SJSA1 (cell line): ENCODE measurements around the gene SCARB1. TPM values are rescaled to one million over a fixed set of nuclear protein-coding genes. Genes with fewer than 3 reads are reported as not detected.
A peak's percentile ranks its signal among the peaks of the same experiment; 100 is the strongest.

Experiments
- DNase-seq, 2 experiments: peaks; one replicate each; pipeline ENCODE4 v3.0.0-alpha.2; 2015 to 2020; ENCODE audit warnings: low spot score in 2 of 2, low read depth in 1 of 2
- H3K27ac ChIP-seq: fragments of 250-450 bp; sonication (Bioruptor Pico); 2 replicates; pipeline ENCODE4 v1.5.1; 2020; ENCODE audit warnings: mild to moderate bottlenecking, moderate library complexity
- H3K27me3 ChIP-seq: fragments of 250-450 bp; sonication (Bioruptor Pico); replicated peaks from 2 replicates; pipeline ENCODE4 v1.5.1; 2020; ENCODE audit warnings: mild to moderate bottlenecking, moderate library complexity
- H3K36me3 ChIP-seq: fragments of 250-450 bp; sonication (Bioruptor Pico); 2 replicates; pipeline ENCODE4 v1.5.1; 2020; ENCODE audit warnings: mild to moderate bottlenecking
- H3K4me1 ChIP-seq: fragments of 250-450 bp; sonication (Bioruptor Pico); replicated peaks from 2 replicates; pipeline ENCODE4 v1.6.1; 2021; ENCODE audit warnings: mild to moderate bottlenecking
- H3K4me3 ChIP-seq: fragments of 250-450 bp; sonication (Bioruptor Pico); 2 replicates; pipeline ENCODE4 v1.5.1; 2020; ENCODE audit warnings: mild to moderate bottlenecking
- H3K9me3 ChIP-seq: fragments of 250-450 bp; sonication (Bioruptor Pico); replicated peaks from 2 replicates; pipeline ENCODE4 v1.5.1; 2020; ENCODE audit warnings: mild to moderate bottlenecking
- total RNA-seq: library from RNA; depleted of rRNA; stranded (reverse); fragments of >200 nt; shearing (Covaris generic); gene quantifications from 2 replicates; pipeline ENCODE4 v1.2.3, GENCODE V29; 2014

The SCARB1 gene
- total RNA-seq, 1 experiment from 2014 or later = 12.4 TPM

- Histone ChIP-seq H3K27me3 (no peaks in the 10 kb centered on the region), H3K36me3 (no peaks in the 10 kb centered on the region), H3K4me3 (0 out of 2 replicates have a peak overlapping the region, but pooled peaks have one; percentile 0), H3K9me3 (no peaks in the 10 kb centered on the region), H3K27ac (peak overlapping the region; percentile 4; the same call in 1 of the 2 replicates), H3K4me1 (peaks cover 50% of the 10 kb centered on the region)
- DNase-seq = peak; percentile 51 to 58
These were observed 89.0 kb downstream of the SCARB1 start for GRCh38 chr12:124774462-124775167.

DNA sequence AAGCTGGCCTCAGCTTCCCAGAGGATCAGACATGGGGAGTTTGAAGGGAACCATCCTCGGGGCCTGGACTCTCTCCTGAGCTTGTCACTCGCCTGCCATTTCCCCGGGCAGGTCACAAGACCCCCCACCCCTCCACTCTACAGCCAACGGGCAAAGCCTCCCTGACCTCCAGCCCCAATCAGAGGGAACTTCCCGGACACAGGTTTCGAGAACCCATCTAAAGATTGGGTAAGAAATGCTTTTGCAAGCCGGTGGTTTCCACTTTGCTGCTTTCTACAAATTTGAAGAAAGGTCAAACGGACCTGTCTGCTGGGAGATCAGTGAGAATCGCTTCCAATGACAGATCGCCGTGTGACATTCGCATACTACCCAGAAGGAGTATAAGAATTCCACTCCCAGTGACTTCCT, 89.6 kb downstream of the SCARB1 start:
- H3K27ac ChIP-seq = peak overlapping the region; percentile 4; the same call in 1 of the 2 replicates
- H3K36me3 ChIP-seq = no peaks in the 10 kb centered on the region
- H3K4me3 ChIP-seq = no peak overlapping the region
- no peaks in the 10 kb centered on the region for H3K9me3 ChIP-seq
- no peaks in the 10 kb centered on the region for H3K27me3 ChIP-seq
- DNase-seq = no peak
- peaks cover 56% of the 10 kb centered on the region for H3K4me1 ChIP-seq

GRCh38 chr12:124772289-124773170, 91.1 kb downstream of the SCARB1 start:
- H3K9me3 ChIP-seq = no peaks in the 10 kb centered on the region
- no peaks in the 10 kb centered on the region for H3K36me3 ChIP-seq
- H3K27me3 ChIP-seq = no peaks in the 10 kb centered on the region
- no peak overlapping the region for H3K4me3 ChIP-seq
- DNase-seq = no peak
- peaks cover 70% of the 10 kb centered on the region for H3K4me1 ChIP-seq
- H3K27ac ChIP-seq = no peak overlapping the region

DNA sequence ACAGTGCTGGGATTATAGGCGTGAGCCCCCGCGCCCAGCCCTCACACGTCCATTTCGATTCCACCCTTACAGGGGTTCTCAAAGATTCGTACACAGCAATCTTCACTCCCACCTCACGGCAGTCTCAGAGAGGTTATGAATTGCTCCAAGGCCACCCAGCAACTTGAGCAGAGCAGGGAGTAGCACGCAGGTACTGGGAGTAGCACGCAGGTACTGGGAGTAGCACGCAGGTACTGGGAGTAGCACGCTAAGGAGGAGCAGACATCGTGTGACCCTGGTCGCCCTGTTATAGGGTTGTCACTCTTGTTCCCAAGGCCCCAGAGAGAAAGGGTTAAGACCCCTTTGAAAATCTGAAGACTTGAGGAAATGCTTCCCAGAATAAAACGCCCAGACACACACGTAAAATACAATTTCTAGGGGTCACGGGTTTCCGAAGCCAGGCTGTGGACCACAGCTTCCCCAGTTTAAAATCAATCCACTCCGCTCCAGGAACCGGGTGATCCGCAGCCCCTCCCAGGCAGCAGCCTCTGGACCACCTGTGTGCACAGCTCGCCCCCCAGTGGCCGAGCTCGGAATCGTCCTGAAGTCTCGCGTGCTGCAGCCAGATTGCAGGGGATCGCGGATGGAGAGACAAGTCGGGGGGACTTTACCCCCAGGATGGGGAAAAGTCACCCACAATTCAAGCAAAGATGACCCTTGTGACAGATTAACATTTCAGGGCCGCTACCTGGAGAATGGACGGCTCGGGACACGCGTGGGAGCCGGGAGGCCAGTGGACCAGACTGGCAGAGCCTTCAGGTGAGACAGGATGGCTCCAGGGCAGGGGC, 92.0 kb downstream of the SCARB1 start:
- Histone ChIP-seq H3K4me3 (no peak overlapping the region), H3K4me1 (peaks cover 76% of the 10 kb centered on the region), H3K27ac (no peak overlapping the region), H3K27me3 (no peaks in the 10 kb centered on the region), H3K36me3 (no peaks in the 10 kb centered on the region), H3K9me3 (no peaks in the 10 kb centered on the region)
- peak; percentile 79 to 80 for DNase-seq

DNA sequence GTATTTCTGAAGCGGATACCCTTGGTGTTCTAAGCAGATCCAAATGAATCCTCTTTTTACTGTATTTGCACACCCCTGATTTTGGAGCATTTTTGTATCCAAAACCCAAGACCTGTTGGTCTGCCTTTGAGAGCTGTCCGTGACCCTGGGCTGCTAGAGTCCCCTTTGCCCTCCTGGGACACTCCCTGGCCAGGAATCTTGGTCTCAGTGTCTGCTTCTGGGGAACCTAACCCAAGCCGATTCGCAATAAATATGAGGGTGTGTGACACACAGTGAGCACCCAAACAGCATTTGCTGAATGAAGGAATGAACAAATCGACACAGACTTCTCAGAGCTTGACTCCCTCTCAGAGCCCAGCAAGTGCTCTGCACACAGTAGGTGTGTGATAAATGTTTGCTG, 92.9 kb downstream of the SCARB1 start:
- H3K4me3 ChIP-seq = no peak overlapping the region

DNA sequence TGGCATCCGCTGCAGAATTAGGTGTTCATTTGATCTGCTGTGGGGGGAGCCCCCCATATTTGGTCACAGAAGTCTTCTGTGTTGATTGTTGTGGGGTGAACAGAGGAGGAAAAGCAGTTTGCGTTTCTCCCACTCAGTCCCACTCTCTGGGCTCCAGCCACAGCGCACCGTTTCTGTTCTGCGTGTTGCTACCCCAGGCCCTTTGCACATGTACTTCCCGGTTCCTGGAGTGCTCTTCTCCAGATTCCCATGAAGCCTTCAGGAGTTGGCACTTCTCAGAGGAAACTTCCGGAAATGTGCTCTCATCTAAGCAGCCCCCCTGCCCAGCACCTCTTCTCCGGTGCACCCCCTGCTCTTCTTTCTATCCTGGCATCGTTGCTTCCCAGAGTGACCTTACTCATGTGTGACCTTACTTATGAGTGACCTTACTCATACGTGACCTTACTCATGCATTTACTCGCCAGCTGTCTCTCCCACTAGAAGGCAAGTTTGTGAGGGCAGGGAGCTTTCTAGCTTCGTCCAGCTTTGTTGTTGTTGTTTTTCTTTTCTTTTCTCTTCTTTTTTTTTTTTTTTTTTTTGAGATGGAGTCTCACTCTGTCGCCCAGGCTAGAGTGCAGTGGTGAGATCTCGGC, 93.7 kb downstream of the SCARB1 start:
- Histone ChIP-seq H3K9me3 (no peaks in the 10 kb centered on the region), H3K27ac (peak overlapping the region; percentile 75), H3K27me3 (no peaks in the 10 kb centered on the region), H3K4me1 (peaks cover 77% of the 10 kb centered on the region), H3K4me3 (no peak overlapping the region), H3K36me3 (no peaks in the 10 kb centered on the region)
- no peak for DNase-seq

More for the DNA sequence above, 92.9 kb downstream of the SCARB1 start:
- H3K36me3 ChIP-seq = no peaks in the 10 kb centered on the region
- no peaks in the 10 kb centered on the region for H3K9me3 ChIP-seq
- no peaks in the 10 kb centered on the region for H3K27me3 ChIP-seq
- DNase-seq = no peak
- no peak overlapping the region for H3K27ac ChIP-seq
- peaks cover 76% of the 10 kb centered on the region for H3K4me1 ChIP-seq

DNA sequence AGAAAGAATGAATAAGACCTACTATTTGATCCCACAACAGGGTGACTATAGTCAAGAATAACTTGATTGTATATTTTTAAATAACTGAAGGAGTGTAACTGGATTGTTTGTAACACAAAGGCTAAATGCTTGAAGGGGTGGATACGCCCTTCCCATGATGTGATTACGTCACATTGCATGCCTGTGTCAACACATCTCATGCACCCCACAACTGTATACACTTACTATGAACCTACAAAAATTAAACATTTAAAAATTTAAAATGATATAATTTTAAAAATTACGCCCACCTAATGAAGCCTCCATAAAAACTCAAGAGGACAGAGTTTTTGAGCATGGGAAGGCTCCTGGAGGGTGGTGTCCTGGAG, 94.5 kb downstream of the SCARB1 start:
- Histone ChIP-seq H3K27ac (peak overlapping the region; percentile 75), H3K27me3 (no peaks in the 10 kb centered on the region), H3K4me1 (peaks cover 77% of the 10 kb centered on the region), H3K36me3 (peaks cover 4% of the 10 kb centered on the region; the same call in 1 of the 2 replicates), H3K4me3 (no peak overlapping the region), H3K9me3 (peaks cover 5% of the 10 kb centered on the region)
- no peak for DNase-seq

DNA sequence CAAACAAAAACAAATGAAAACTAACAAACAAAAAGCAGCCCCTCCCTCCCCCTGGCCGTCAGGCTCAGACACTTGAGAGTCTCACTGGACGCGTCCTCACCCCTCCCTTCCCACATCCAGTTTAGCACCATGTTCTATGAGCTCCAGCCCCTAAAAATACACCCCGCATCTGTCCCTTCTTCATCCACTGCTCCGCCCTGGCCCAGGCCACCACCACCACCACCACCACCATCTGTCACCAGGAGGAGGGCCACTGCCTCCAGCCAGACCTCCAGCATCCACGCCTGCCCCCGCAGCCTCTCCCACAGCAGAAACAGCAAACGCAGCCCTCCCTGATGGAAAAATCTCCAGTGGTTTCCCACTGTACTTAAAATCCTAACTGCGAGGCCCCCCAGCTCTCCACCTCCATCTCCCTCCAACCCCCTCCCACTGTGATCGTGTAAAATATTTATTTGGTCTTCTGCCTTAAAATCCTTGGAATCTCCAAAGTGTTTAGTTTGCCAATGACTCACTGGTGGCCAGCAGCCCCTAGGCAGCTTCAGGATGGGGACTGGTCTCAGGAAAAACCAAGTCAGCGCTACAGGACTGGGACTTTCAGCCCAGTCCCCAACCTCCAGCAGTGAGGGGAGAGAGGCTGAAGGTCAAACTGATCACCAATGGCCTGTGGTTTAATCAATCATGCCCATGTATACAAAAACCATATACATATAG, 95.1 kb downstream of the SCARB1 start:
- peak; percentile 79 to 95 for DNase-seq
- Histone ChIP-seq H3K9me3 (peaks cover 5% of the 10 kb centered on the region), H3K36me3 (peaks cover 4% of the 10 kb centered on the region; the same call in 1 of the 2 replicates), H3K27ac (peak overlapping the region; percentile 75), H3K27me3 (no peaks in the 10 kb centered on the region), H3K4me1 (peaks cover 76% of the 10 kb centered on the region), H3K4me3 (peak overlapping the region; percentile 0; the same call in 1 of the 2 replicates)

GRCh38 chr12:124767066-124767821, 96.4 kb downstream of the SCARB1 start:
- Histone ChIP-seq H3K36me3 (peaks cover 4% of the 10 kb centered on the region; the same call in 1 of the 2 replicates), H3K9me3 (peaks cover 5% of the 10 kb centered on the region), H3K4me1 (peaks cover 84% of the 10 kb centered on the region), H3K27me3 (no peaks in the 10 kb centered on the region), H3K27ac (peak overlapping the region; percentile 75), H3K4me3 (no peak overlapping the region)
- DNase-seq = peak; percentile 87 to 91

DNA sequence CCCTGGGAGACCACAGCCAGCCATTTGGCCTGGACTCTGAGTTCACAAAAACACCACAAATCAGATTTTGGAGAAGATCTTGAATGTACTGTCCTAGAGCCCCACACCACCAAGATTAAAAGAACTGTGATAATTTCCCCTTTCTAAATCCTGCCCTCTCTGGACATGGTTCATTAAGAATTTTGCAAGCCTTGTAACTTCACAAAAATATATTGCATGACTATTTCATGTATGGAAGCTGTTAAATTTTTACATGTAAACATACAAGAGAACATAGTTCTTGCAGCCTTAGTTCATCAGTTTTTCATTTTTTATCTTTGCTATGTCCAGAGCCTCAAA, 97.0 kb downstream of the SCARB1 start:
- Histone ChIP-seq H3K27me3 (no peaks in the 10 kb centered on the region), H3K9me3 (peaks cover 5% of the 10 kb centered on the region), H3K27ac (peak overlapping the region; percentile 75), H3K4me3 (no peak overlapping the region), H3K36me3 (peaks cover 4% of the 10 kb centered on the region; the same call in 1 of the 2 replicates), H3K4me1 (peaks cover 84% of the 10 kb centered on the region)
- no peak for DNase-seq

DNA sequence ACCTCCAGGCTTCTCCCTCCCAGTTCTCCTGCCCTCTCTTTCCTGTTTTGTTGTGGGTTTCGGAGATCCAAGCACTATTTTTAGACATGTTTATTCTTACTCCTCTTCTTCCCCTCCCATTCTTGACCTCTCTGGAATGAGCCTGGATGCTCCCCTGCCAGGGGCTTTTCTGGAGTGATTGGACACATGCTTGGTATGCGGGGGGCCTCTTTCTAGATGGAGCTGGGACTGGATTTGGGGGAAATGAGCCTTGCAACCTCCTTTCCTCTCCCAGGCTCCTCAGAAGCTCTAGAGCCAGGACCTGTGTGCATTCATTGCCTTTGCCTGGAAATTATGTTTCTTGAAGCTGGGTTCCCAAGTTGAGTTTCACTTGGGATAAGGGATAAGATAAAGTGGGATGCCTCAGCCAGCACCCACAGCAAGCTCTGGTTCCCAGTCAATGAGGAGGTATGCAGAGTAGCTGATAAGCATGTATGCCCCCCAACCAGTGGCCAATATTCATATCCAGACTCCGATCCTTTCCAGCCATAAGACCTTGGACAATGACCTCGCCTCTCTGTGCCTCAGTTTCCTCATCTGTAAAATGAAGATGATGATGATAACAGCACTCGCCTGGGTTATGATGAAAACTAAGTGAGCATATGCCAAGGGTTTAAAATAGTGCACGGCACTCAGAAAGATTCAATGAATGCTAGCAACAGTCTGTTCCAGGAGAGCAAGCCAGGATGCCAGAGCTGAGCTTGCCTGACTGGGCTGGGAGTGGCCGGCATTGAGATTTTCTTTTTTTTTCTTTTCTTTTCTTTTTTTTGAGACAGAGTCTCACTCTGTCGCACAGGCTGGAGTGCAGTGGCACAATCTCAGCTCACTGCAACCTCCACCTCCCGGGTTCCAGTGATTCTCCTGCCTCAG, 97.8 kb downstream of the SCARB1 start:
- Histone ChIP-seq H3K4me3 (no peak overlapping the region), H3K9me3 (peaks cover 5% of the 10 kb centered on the region), H3K27me3 (no peaks in the 10 kb centered on the region), H3K4me1 (peaks cover 76% of the 10 kb centered on the region), H3K36me3 (peaks cover 4% of the 10 kb centered on the region; the same call in 1 of the 2 replicates), H3K27ac (peak overlapping the region; percentile 75)
- DNase-seq = peak in 1 of 2 experiments; percentile 77
